K562 (cell line): ENCODE data around the gene STX18.

Experiments
- EP300 ChIP-seq: IDR thresholded peaks from 2 replicates; pipeline ENCODE4 v1.6.1; 2012; ENCODE audit warnings: low read length, improper control_type of control experiment
- ETV5 ChIP-seq: sonication (generic); formaldehyde crosslinking; IDR thresholded peaks from 2 replicates; pipeline ENCODE4 v1.4.0; 2020; ENCODE audit warnings: low read depth, mild to moderate bottlenecking, missing genetic modification reagents
- HNRNPK ChIP-seq: fragments of 200-400 bp; formaldehyde crosslinking; IDR thresholded peaks from one replicate; pipeline ENCODE4 v1.6.1; 2018; ENCODE audit warnings: mild to moderate bottlenecking, low read depth, low read length; ENCODE audit not compliant: poor library complexity, severe bottlenecking
- SP1 ChIP-seq: sonication (generic); formaldehyde crosslinking; IDR thresholded peaks from 2 replicates; pipeline ENCODE4 v1.8.1; 2022; ENCODE audit warnings: mild to moderate bottlenecking, missing genetic modification reagents
- ZNF707 ChIP-seq: fragments of 250-450 bp; sonication (Bioruptor Pico); conservative IDR thresholded peaks from 2 replicates; pipeline ENCODE4 v1.8.0; 2022; ENCODE audit warnings: inconsistent platforms, mild to moderate bottlenecking, moderate library complexity
- TF ChIP-seq, protein P1 (sequence below): fragments of 250-450 bp; sonication (Bioruptor Pico); IDR thresholded peaks from 2 replicates; pipeline ENCODE4 v1.4.0; 2020; ENCODE audit warnings: mild to moderate bottlenecking, moderate library complexity
- TF ChIP-seq, protein P2 (sequence below): fragments of 450-650 bp; IDR thresholded peaks from 2 replicates; pipeline ENCODE4 v1.6.1; 2017; ENCODE audit warnings: mild to moderate bottlenecking, moderate library complexity
- TF ChIP-seq, protein P3 (sequence below): sonication (generic); formaldehyde crosslinking; IDR thresholded peaks from 2 replicates; pipeline ENCODE4 v1.8.1; 2023; ENCODE audit warnings: mild to moderate bottlenecking, missing genetic modification reagents

DNA sequence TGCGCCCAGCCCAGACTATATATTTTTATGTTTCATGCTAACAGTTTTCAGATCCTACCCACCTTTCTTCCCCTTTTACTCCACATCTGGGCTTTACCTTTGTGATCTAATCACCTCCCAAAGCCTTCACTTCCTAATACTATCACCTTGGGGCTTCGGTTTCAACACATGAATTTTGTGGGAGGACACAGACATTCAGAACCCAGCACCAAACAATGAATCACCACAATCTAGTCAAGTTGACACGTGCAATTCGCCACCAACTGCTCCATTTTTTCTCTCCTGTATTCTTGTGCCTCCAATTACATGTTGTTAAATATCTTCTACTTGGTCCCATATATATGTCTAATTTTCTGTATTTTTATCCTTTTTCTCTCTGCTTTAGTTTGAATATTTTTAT is 41.8 kb upstream of the STX18 start:
- TF ChIP-seq, protein P1, sequence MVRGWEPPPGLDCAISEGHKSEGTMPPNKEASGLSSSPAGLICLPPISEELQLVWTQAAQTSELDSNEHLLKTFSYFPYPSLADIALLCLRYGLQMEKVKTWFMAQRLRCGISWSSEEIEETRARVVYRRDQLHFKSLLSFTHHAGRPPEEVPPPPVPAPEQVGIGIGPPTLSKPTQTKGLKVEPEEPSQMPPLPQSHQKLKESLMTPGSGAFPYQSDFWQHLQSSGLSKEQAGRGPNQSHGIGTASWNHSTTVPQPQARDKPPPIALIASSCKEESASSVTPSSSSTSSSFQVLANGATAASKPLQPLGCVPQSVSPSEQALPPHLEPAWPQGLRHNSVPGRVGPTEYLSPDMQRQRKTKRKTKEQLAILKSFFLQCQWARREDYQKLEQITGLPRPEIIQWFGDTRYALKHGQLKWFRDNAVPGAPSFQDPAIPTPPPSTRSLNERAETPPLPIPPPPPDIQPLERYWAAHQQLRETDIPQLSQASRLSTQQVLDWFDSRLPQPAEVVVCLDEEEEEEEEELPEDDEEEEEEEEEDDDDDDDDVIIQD, result no peak
- TF ChIP-seq, protein P2, sequence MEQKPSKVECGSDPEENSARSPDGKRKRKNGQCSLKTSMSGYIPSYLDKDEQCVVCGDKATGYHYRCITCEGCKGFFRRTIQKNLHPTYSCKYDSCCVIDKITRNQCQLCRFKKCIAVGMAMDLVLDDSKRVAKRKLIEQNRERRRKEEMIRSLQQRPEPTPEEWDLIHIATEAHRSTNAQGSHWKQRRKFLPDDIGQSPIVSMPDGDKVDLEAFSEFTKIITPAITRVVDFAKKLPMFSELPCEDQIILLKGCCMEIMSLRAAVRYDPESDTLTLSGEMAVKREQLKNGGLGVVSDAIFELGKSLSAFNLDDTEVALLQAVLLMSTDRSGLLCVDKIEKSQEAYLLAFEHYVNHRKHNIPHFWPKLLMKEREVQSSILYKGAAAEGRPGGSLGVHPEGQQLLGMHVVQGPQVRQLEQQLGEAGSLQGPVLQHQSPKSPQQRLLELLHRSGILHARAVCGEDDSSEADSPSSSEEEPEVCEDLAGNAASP, result no peak
- TF ChIP-seq ZNF707 (CRISPR knock-in tag), result no peak
- no peak for TF ChIP-seq HNRNPK
- no peak for TF ChIP-seq EP300
- TF ChIP-seq SP1 (CRISPR knock-in tag), result no peak
- TF ChIP-seq, protein P3, sequence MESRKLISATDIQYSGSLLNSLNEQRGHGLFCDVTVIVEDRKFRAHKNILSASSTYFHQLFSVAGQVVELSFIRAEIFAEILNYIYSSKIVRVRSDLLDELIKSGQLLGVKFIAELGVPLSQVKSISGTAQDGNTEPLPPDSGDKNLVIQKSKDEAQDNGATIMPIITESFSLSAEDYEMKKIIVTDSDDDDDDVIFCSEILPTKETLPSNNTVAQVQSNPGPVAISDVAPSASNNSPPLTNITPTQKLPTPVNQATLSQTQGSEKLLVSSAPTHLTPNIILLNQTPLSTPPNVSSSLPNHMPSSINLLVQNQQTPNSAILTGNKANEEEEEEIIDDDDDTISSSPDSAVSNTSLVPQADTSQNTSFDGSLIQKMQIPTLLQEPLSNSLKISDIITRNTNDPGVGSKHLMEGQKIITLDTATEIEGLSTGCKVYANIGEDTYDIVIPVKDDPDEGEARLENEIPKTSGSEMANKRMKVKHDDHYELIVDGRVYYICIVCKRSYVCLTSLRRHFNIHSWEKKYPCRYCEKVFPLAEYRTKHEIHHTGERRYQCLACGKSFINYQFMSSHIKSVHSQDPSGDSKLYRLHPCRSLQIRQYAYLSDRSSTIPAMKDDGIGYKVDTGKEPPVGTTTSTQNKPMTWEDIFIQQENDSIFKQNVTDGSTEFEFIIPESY (CRISPR knock-in tag), result no peak
- no peak for TF ChIP-seq ETV5 (CRISPR knock-in tag)
